ENCODE measurements around the gene ZNF639. TPM values are rescaled to one million over a fixed set of nuclear protein-coding genes. Genes with fewer than 3 reads are reported as not detected.

ZNF639 gene
- total RNA-seq, 2 donors from 2014 or later: 41.1 to 42.0 TPM

GRCh38 chr3:179297971-179298725 lies 24.7 kb upstream of the ZNF639 start:
- Mint-ChIP-seq H3K36me3 (ENCODE audit: low read depth) (no peaks in the 10 kb centered on the region), H3K27ac (no peak overlapping the region), H3K4me3 (no peak overlapping the region), H3K27me3 (ENCODE audit: insufficient read depth) (no peaks in the 10 kb centered on the region), H3K4me1 (peaks cover 3% of the 10 kb centered on the region), H3K9me3 (peaks cover 10% of the 10 kb centered on the region)
- DNase-seq: no peak
- Histone ChIP-seq H3K9ac (ENCODE audit: extremely low read depth, low read length, poor library complexity, severe bottlenecking) (no peak overlapping the region), H3K27ac (ENCODE audit: low read depth, low read length) (peak overlapping the region; percentile 3), H3K27me3 (ENCODE audit: control insufficient read depth, insufficient read depth, low read length, poor library complexity, severe bottlenecking) (no peaks in the 10 kb centered on the region), H3K4me1 (ENCODE audit: control insufficient read depth, insufficient read depth, low read length) (no peaks in the 10 kb centered on the region), H3K9me3 (ENCODE audit: control insufficient read depth, low read length) (peaks cover 12% of the 10 kb centered on the region), H3K4me3 (ENCODE audit: low read length) (no peak overlapping the region), H3K36me3 (ENCODE audit: control insufficient read depth, insufficient read depth, low read length) (no peaks in the 10 kb centered on the region)
- TF ChIP-seq CTCF (conservative IDR thresholded peaks at IDR 0.05): no peak
- 86 to 93% methylated on average over 3 to 5 of the region's 5 CpGs for WGBS, 2 experiments (ENCODE audit: insufficient coverage in 1 of 2, insufficient read length in 1 of 2)

- Mint-ChIP-seq H3K36me3 (ENCODE audit: low read depth) (no peaks in the 10 kb centered on the region), H3K4me1 (peaks cover 7% of the 10 kb centered on the region)
- no peak for TF ChIP-seq CTCF (conservative IDR thresholded peaks at IDR 0.05)
Observed at GRCh38 chr3:179299316-179299715, 23.5 kb upstream of the ZNF639 start.

GRCh38 chr3:179299999-179300613 lies 22.7 kb upstream of the ZNF639 start:
- DNase-seq: no peak
- H3K4me3 ChIP-seq (ENCODE audit: low read length): no peak overlapping the region
- no peak for TF ChIP-seq CTCF (conservative IDR thresholded peaks at IDR 0.05)
- Mint-ChIP-seq H3K27me3 (ENCODE audit: insufficient read depth) (no peaks in the 10 kb centered on the region), H3K4me1 (peaks cover 7% of the 10 kb centered on the region), H3K4me3 (no peak overlapping the region), H3K9me3 (peaks cover 11% of the 10 kb centered on the region), H3K27ac (no peak overlapping the region), H3K36me3 (ENCODE audit: low read depth) (no peaks in the 10 kb centered on the region)
- no peaks in the 10 kb centered on the region for H3K4me1 ChIP-seq (ENCODE audit: control insufficient read depth, insufficient read depth, low read length)
- no peaks in the 10 kb centered on the region for H3K36me3 ChIP-seq (ENCODE audit: control insufficient read depth, insufficient read depth, low read length)
- H3K9ac ChIP-seq (ENCODE audit: extremely low read depth, low read length, poor library complexity, severe bottlenecking): no peak overlapping the region
- 92 to 94% methylated on average over 5 of the region's 5 CpGs for WGBS, 2 experiments (ENCODE audit: insufficient coverage in 1 of 2, insufficient read length in 1 of 2)
- H3K27me3 ChIP-seq (ENCODE audit: control insufficient read depth, insufficient read depth, low read length, poor library complexity, severe bottlenecking): no peaks in the 10 kb centered on the region
- H3K9me3 ChIP-seq (ENCODE audit: control insufficient read depth, low read length): peaks cover 12% of the 10 kb centered on the region
- H3K27ac ChIP-seq (ENCODE audit: low read depth, low read length): no peak overlapping the region

More at GRCh38 chr3:179299316-179299715, 23.5 kb upstream of the ZNF639 start:
- Mint-ChIP-seq H3K9me3 (peaks cover 11% of the 10 kb centered on the region), H3K4me3 (no peak overlapping the region), H3K27me3 (ENCODE audit: insufficient read depth) (no peaks in the 10 kb centered on the region), H3K27ac (no peak overlapping the region)
- no peaks in the 10 kb centered on the region for H3K4me1 ChIP-seq (ENCODE audit: control insufficient read depth, insufficient read depth, low read length)
- H3K27me3 ChIP-seq (ENCODE audit: control insufficient read depth, insufficient read depth, low read length, poor library complexity, severe bottlenecking): no peaks in the 10 kb centered on the region
- no peaks in the 10 kb centered on the region for H3K36me3 ChIP-seq (ENCODE audit: control insufficient read depth, insufficient read depth, low read length)
- no peak overlapping the region for H3K27ac ChIP-seq (ENCODE audit: low read depth, low read length)
- H3K9ac ChIP-seq (ENCODE audit: extremely low read depth, low read length, poor library complexity, severe bottlenecking): no peak overlapping the region
- no peak overlapping the region for H3K4me3 ChIP-seq (ENCODE audit: low read length)
- WGBS, 2 experiments (ENCODE audit: insufficient coverage in 1 of 2, insufficient read length in 1 of 2): 86% methylated on average over 1 of the region's 2 CpGs; no CpG with 5 or more reads in 1 of the 2 experiments
- no peak for DNase-seq
- H3K9me3 ChIP-seq (ENCODE audit: control insufficient read depth, low read length): peaks cover 12% of the 10 kb centered on the region

All from endodermal cell (in vitro differentiated cells).